Glomerular endothelial cell (primary cell): ENCODE data around the gene FAM163A. TPM values are rescaled to one million over a fixed set of nuclear protein-coding genes. Genes with fewer than 3 reads are reported as not detected.
A peak's percentile ranks its signal among the peaks of the same experiment; 100 is the strongest.
"Not testable (repeated sequence)": the region's sequence is repeated elsewhere in the genome, so short reads cannot be mapped to it uniquely, and the experiment has no call there.

Experiments
- DNase-seq: peaks from one replicate; pipeline ENCODE4 v3.0.0-alpha.2; 2011; ENCODE audit warnings: low read depth, low spot score; ENCODE audit errors: extremely low read depth
- total RNA-seq: library from RNA; depleted of rRNA; stranded (reverse); fragments of >200 nt; gene quantifications from 2 replicates; pipeline ENCODE4 v1.2.3, GENCODE V29; 2015

FAM163A gene
- total RNA-seq, result 0.44 and 1.5 TPM in 2 replicates

DNA sequence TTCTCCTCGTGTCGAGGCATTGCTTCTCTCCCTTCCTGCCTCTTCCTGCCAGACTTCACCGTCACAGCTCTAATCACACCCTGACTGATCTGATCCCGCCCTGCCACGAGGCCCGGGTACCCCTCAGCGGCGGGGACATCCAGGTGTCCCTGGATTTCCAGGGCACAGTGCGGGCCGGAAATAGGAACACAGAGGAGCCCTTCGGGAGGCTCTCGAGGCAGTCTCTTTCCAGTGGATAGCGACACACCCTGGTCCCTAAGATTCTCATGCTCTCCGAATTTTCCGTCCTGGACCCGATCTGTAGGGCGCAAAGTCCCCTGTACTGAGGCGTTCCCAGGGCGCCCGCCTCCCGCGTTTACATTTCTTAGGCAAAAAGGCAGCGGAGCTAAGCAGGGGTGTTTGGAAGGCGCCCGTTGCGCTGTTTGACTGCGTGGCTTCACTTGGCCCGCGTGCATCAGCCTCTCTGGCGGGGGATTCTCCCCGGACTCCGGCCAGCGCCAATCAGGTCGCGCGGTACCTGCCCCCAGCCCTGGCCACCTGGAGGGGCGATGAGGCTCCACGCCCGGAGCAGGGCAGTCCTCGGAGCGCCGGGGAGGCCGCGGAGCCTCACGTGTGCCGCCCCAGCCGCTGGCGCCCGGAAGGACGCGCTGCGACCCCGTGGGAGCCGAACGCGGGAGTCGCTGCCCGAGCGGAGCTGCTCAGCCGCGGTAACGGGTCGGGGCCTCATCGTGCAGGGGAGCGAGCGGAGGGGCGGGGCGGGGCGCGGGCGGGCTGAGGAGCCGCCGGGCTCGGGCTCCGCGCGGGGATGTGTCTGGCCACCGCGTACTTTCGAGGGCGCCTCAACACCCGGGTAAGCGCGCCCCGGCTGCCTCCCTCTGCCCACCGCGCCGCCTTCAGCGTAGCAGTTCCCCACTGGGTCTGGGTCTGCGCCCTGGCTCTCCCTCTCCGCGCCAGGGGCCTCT lies at the start of gene FAM163A:
FAM163A (plus strand) TSS at position 575 of the 962 bp plus-strand sequence. CDS start 69,807 bp downstream, outside the sequence.
- no peak for DNase-seq

DNA sequence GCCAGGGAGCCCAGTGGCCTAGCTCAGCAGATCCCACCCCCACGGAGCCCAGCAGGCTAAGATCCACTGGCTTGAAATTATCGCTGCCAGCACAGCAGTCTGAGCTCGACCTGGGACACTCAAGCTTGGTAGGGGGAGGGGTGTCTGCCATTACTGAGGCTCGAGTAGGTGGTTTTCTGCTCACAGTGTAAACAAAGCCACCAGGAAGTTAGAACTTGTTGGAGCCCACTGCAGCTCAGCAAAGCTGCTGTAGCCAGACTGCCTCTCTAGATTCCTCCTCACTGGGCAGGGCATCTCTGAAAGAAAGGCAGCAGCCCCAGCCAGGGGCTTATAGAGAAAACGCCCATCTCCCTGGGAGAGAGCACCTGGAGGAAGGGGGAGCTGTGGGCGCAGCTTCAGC lies 48.6 kb upstream of the FAM163A start:
- not testable (repeated sequence) for DNase-seq

DNA sequence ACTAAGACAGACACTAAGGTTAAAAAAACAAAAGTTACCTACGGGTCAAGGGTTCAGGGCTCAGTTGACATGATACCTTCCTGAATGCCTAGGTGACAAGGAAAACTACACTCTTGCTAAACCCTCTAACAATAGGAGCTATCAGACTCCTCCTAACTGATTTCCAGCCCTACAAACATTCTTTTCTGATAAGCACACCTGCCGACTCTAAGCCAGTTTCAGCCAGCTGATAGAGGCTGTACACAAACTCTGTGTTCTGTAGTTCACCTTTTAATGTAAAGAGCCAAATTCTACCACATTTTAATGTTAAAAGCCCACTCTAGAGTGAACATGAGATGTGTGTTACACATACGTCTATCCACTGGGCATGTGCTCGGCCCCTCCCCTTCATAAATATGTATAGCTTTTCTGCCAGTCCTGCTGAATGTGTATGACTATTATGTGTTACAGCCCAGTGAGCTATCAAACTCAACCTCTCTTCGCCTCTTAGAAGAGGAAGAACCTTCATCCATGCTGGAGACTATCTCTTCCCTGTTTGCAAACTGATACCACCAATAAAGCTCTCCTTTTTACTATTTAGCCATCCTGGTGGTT lies 40.0 kb upstream of the FAM163A start:
- no peak for DNase-seq

DNA sequence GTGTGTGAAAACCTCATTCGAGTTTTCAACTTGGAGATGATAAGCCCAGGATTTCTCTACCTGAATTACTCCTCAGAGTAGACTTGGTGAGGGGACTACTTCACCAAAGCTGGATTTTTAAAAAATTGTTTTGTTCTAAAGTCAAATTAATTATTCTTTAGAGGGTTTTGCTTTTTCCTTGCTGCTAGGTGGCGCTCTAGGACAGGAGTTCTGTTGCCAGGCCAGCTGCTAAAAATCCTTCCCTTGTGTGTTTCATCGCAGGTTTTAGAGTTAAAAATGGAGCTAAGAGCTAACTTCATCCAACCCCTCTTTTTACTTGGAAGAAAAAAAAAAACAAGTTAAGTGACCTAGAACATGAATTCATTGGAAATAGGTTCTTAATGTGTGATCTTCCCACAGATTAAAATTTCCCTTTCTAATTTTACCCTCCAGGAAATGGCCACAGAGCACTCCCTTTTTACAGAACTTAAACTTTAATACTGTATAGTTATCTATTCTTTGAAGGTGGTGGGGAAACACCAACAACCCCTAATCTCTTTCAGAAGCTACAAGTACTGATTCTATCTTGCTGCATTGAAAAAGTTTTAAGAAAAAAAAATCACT lies 36.7 kb upstream of the FAM163A start:
- no peak for DNase-seq

DNA sequence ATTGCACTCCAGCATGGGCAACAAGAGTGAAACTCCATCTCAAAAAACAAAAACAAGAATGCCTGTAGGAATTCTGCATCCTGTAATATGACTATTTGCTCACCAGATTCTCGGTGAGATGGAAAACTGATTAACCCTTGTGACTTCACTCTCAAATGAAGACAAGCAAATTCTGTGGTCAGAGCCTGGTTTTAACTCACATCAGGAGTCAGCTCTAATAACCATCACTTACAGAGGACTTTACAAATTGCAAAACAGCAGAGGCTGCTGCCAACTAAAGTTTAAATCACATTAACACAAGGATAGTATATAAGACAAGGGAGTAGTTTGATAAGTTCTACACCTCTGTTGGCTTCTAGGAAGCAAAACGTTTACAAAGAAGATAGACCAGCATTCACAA lies 35.7 kb upstream of the FAM163A start:
- no peak for DNase-seq

DNA sequence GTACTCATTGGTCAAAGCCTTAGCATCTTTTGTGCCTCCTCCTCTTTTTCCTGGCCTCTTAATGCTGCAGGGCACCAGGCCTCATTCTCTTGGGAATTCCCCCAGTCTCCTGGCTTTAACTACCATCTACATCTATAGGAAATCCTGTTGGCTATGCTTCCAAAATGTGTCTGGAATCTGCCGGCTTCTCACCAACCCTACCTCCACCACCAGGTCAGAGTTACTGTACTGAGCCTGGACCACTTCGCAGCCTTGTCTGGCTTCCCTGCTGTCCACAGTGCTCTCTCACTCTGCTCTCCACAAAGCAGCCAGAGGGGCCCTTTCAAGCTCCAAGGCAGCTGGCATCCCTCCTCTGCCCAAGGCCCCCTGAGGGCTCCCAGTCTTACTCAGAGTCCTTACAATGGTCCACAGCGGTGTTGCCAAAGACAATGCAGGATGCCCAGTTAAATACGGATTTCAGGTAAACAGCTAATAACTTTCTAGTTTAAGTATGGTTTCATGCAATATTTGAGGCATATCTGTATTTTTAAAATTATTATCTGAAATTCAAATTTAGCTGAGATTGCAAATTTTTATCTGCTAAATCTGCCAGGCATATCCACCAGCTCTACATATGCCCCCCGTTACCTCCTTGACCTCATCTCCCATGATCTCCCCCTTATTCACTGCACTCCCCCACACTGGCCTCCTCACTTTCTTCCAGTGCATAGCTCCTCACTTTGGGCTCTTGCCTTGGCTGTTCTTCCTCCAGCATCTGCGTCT lies 34.5 kb upstream of the FAM163A start:
- DNase-seq, result peak; percentile 39

DNA sequence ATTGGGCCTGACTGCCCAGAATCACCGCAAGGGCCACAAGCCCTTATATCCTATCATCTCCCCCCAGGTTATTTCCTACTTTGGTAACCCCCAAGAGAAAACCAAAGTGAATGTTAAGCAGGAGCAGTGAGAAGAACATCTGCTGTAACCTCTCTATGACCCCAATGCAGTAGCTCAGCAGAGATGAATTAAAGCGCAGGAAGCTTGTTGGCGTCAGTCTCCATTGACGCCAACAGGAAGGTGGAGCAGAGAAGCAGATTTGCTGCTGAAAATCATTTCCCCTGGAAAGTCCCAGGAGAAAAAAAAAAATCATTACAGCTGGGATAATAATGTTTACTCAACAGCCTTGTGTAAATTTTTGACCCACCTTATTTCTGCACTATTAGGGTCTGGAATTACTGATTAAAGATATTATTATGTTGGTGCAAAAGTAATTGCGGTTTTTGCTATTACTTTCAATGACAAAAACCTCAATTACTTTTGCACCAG lies 33.2 kb upstream of the FAM163A start:
- peak; percentile 80 for DNase-seq

DNA sequence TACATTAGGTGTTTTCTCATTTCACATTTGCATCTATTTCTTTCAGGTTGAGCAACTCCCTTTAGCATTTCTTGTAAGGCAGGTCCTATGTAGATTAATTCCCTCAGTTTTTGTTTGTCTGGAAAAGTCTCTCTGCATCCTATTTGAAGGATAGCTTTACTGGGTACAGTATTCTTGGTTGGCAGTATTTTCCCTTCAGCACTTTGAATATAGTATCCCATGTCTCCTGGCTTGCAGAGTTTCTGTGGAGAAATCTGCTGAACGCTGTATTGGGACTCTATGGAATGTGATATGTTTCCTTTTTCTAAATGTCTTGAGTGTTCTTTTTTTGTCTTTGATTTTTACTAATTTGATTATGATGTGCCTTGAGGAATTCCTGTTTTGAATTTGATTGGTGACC lies 28.9 kb upstream of the FAM163A start:
- no peak for DNase-seq

DNA sequence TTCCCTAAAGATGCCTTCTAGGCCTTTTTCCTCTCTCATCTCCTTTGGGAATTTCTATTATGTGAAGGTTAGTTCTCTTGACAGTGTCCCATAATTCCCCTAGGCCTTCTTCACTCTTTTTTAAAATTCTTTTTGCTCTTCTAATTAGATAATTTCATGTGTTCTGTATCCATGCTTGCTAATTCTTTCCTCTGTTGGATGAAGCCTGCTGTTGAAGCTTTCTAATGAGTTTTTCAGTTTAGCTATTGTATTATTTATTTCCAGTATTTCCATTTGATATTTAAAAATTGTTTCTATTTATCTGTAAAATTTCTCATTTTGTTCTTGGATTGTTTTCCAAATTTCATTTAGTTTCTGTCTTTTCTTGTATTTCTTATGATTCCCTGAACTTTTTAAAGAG lies 28.5 kb upstream of the FAM163A start:
- no peak for DNase-seq

DNA sequence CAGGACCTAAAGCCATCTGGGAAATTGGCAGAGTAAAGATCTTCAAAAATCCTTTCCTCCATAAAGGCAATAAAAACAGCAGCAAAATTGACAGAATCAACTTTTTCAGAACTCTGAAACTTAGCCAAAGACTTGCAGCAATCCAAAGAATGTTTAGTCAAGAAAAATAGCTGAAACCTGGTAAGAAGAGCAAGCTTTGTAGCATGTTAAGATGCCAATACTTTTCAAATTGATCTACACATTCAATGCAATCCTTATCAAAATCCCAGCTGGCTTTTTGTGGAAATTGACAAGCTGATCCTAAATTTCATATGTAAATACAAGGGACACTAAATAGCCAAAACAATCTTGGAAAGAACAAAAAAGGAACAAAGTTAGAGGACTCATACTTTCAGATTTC lies 23.8 kb upstream of the FAM163A start:
- no peak for DNase-seq

DNA sequence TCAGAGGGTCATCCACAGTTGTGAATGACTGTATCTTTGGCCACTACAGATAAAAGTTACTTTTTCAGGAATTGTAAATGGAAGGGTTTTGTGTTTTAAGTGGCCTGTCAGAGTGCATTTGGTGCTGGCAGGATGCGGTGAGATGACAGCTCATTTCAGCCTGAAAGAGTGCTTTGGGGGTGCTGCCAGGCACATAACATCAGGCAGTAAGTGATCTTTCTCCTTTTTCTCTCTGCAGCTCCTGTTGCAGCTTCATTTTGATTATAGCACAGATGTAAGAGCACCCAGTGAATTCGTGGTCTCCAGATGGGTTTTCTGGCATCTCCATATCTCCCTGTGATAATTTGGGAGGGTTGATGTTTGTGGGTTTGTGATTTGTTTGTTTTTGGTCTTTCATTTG lies 14.8 kb upstream of the FAM163A start:
- DNase-seq, result no peak

DNA sequence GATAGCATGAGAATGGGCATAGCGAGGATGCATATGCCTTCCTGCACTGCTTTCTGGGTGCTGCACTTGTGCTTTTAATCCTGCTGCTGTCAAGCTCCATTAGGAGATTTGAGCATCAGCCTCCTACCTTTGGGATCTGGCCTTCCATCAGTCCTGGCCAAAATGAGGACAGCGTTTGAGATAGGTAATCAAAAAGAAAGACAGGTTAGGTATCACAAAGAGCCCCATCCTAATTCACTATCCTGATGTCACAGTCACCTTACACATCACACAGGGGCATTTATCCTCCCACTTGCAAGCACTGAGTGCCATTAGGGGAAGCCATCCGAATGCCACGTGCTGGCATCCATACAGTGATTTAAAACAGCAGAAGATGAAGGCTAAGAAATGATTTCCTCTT lies 13.2 kb upstream of the FAM163A start:
- DNase-seq, result no peak

DNA sequence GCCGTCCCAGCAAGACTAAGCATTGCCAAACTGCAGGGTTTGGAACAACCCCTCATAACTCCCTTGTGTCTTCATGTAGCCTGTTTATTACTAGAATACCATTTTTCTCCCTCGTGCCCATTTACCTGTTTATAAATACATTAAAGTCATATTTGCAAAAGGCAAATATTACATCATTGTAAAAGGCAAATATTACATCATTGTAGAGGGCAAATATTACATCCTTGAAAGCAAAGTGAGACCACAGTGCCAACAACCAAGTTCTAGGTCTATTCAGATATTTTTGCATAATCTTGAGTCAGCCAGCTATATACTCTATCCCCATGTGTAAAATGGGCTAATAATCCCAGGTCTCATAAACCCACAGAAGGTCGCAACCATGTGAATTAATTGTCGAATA lies 11.4 kb upstream of the FAM163A start:
- DNase-seq, result no peak

DNA sequence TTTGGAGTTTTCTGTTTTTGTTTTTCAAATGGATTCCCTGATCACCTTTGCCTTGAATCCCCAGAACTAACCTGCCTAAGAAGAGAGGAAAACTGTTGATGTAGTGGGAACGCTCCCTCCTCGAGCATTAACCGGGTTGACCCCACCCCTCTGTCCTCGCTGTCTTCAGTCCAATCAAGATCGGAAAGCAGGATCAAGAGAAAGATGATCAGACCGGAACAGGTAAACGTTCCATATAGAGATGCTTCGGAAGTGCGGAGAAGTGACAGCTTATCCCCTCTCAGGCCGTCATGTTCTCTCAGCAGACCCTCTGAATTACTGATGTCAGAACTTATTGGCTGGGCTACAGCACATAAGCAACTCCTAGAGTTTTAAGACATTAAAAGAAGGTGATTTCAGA lies 800 bp upstream of the FAM163A start:
- no peak for DNase-seq

DNA sequence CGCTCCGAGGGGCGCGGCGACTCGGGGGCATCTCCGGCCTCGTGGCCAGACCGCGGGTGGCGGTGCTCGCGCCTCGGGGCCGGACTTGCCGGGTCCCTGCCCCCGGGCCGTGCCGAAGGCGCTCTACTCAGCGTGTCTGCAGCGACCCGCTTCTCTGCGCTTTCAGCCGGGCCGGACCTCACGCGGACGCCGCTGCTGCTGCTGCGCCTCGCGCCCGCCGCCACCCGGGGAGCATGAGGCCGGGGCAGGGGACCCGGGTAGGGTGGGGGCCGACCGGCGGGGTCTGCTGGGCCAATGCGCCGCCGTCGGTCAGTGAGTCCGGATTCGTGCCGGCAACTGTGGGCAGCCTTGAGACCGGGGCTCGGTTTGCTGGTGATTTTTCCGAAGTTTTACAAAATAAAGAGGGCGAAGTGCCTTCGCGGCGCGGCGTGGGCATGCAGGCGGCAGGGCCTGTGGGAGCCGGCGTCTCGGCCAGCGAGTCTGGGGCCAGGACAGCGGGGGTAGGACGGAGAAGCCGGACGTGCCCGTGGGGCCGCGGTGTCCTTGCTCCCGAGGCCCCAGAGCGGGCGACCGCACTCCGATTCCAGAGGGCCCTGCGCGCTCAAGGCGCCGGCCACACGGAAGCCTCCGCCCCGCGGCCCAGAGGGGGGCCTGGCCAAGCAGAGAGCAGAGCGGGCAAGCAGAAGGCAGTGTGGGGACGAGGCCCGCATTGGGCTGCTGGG lies 749 bp downstream of the FAM163A start:
- no peak for DNase-seq

DNA sequence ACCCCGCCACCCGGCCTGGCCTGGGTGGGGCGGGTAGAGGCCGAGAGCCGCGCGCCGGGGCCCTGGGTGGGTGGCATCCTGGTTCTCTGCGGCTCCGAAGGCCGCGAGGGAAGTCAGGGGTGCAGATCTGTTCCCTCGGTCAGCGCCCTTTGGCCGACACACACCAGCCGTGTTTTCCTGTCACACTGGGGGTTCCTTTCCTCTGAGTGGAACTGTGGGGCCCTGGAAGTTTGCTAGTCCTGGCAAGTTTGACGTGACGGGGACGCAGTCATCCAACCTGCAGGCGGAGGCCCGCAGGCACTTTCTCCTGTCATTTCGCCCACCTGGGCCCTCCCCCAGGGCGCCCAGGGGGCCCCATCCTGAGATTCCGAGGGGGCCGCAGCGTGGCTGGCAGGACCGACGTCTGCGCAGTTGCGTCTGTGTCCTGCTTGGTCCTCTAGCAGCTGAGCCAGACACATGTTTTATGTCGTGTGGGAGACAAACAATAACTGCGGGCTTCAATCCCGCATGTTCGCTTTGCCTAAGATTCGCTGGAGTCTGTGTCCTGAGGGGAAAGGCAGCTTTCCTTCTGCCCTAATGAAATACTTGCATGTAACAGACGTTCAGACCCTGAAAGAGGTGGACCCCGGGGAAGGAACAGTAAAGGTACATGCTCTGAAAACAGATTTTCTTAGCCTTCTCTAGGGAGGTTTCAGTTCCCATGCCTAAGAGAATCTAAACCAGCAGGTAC lies 1.5 kb downstream of the FAM163A start:
- no peak for DNase-seq

DNA sequence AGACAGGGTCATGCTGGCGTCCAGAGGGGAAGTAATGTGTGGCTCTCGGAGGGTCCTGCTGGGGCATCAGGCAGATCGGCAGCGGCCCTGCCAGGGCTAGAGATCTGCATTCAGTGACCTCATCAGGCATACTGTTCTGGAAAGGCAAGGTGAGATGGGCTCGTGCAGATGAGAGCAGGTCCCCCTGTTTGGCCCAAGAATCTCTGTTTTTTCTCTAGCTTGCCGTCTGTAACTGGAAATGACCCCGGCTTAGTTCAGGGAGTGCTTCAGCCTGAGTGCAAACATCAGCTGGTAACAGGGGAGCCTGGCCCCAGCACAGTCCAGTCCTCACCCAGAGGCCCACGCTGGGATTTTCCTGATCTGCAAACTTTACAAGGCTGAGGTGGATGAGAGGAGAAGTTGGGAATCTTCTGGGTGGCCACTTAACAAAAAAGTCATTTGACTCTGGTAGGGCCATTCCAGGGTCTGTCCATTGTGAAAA lies 2.1 kb downstream of the FAM163A start:
- no peak for DNase-seq

DNA sequence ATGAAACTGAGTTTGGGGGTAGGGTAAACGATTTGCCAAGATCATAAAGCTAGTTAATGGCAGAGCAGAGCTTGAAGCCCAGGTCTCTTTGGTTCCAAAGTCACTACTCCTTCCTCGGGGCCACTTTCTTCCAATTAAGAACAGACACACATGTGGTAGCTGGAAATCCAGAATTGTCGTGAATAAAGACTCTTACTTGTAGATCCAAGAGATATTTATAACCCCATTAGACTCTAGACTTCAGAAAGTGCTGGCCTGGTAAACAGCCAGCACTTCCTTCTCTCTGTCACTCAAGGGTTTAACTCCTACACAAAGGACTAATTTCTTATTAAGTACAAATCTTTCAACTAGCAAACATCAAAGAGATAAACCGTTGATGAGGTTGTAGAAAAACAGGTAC lies 2.7 kb downstream of the FAM163A start:
- no peak for DNase-seq

DNA sequence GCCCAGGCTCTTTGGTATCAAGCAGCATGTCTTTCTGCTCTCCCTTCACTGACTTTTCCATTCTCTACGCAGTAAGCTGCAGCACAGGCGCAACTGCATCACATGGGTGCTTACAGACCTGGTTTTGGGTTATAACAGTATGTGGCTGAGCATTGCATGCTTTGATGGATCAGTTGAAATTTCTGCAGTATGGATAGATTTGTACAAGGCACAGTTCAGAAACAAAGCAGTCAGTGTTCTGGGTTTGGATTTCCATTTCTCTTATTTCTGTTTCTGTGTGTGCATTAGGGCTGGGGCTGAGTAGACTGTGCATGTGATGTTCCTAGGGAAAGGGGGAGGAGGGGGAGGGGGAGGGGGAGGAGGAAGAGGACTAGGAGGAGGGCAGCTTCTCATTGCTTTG lies 4.5 kb downstream of the FAM163A start:
- DNase-seq, result no peak
